Measurements from ENCODE around the gene SIAH1. TPM values are rescaled to one million over a fixed set of nuclear protein-coding genes. Genes with fewer than 3 reads are reported as not detected.

The SIAH1 gene
- polyA plus RNA-seq, 2 of the 4 experiments (the other 2 are of a cell fraction) = 13.3 to 28.5 TPM

DNA sequence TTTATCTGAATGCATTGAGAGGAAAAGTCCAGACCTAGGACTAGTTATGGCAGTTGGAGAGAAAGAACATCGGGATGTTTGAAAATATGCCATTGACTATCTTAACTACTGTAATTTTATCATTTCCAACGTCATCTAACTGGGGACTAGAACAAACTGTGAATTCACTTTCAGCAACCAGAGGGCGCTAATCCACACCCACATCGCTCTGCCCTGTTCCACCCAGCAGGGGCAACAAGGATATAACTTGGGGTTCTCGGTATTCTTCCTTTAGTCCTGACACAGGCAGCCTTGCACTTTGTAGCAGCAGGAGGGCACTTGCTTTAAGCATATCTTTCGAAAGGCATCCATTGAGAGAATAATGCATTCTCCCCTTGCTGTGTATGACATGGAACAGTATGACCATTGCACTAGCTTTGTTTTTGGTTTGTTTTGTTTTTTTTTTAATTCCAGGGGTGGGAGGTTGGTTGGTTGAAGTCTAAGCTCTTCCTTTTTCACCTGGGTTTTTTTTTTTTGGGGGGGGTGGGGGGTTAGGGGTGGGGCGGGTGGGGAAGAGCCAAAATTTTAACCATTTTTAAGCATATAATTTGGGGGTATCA lies 31.5 kb downstream of the SIAH1 start:
- 24% methylated on average over 7 of the region's 7 CpGs for WGBS (ENCODE audit: missing lambda C conversion rate)
- peak; percentile 78 to 81 for DNase-seq (ENCODE audit: low read depth in 1 of 2, low spot score in 1 of 2)
- TF ChIP-seq SMC3 (IDR thresholded peaks at IDR 0.05) (peak; percentile 87), BHLHE40 (IDR thresholded peaks at IDR 0.05; ENCODE audit: low read depth, low read length) (no peak), RAD21 (conservative IDR thresholded peaks at IDR 0.05 in 1 of 2, IDR thresholded peaks at IDR 0.05 in 1 of 2) (peak; percentile 79 to 82), KDM5A (IDR thresholded peaks at IDR 0.05) (no peak), GATA3 (IDR thresholded peaks at IDR 0.05; ENCODE audit: borderline replicate concordance) (no peak), CBX2 (IDR thresholded peaks at IDR 0.05; ENCODE audit: borderline replicate concordance, low read depth) (no peak), FOXS1 (CRISPR knock-in tag; IDR thresholded peaks at IDR 0.05) (no peak), POLR2AphosphoS2 (conservative IDR thresholded peaks at IDR 0.05; ENCODE audit: low read length) (0 out of 2 replicates have a peak, but pooled peaks have one; percentile 58)
- TF ChIP-seq, protein P1, sequence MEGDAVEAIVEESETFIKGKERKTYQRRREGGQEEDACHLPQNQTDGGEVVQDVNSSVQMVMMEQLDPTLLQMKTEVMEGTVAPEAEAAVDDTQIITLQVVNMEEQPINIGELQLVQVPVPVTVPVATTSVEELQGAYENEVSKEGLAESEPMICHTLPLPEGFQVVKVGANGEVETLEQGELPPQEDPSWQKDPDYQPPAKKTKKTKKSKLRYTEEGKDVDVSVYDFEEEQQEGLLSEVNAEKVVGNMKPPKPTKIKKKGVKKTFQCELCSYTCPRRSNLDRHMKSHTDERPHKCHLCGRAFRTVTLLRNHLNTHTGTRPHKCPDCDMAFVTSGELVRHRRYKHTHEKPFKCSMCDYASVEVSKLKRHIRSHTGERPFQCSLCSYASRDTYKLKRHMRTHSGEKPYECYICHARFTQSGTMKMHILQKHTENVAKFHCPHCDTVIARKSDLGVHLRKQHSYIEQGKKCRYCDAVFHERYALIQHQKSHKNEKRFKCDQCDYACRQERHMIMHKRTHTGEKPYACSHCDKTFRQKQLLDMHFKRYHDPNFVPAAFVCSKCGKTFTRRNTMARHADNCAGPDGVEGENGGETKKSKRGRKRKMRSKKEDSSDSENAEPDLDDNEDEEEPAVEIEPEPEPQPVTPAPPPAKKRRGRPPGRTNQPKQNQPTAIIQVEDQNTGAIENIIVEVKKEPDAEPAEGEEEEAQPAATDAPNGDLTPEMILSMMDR (IDR thresholded peaks at IDR 0.05) = peak; percentile 89
- Histone ChIP-seq H3K4me2 (no peak overlapping the region), H3K9me3 (no peaks in the 10 kb centered on the region), H3K27ac (no peak overlapping the region; a peak in 1 of 6 replicates), H3K4me3 (no peak overlapping the region), H3K4me1 (peaks cover 3% of the 10 kb centered on the region; the same call in 1 of the 3 replicates)
- ATAC-seq = peak; percentile 88 to 94
- FAIRE-seq = peak; percentile 23
- ChIA-PET POLR2A (interaction anchor here (1.5 kb wide), 1 partner anchor 12 kb away, joined by 15 read pairs; no protein-coding TSS in a partner anchor), CTCF (interaction anchor here (0.6 to 4.9 kb wide), 30 partner anchors 7 to 1212 kb away, joined by 3 to 27 read pairs (median 4); no protein-coding TSS in a partner anchor)

DNA sequence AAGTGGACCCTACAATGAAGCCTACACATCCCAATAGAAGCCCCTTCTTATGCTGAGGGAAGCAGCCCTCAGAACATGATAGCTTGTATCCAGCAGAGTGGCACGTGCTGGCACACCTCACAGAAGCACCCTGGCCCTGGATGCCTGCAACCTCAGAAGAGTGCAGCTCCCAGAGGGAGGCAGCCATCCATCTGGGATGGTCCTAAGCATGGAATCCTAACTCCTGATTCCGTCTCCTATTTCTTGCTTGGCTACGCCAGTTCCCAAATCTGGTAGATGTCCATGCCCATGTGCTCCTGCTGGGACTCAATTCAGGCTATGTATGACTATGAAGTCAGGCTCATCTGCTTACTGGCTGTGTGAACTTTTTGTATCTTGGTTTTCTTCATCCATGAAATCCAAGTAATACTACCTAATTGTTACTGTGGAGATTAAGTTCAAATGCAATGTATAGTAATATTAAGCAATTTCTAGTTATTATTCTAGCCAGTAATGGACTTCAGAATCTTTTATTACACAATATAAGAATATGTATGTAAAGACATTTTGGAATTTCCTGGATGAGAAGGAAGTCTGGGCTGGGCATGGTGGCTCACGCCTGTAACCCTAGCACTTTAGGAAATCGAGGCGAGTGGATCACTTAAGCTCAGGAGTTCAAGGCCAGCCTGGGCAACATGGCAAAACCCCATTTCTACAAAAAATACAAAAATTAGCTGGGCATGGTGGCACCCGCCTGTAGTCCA lies 32.4 kb downstream of the SIAH1 start:
- no peak for FAIRE-seq
- WGBS (ENCODE audit: missing lambda C conversion rate) = 85% methylated on average over 7 of the region's 7 CpGs
- CTCF ChIA-PET = interaction anchor here (0.6 to 4.9 kb wide), 21 partner anchors 8 to 273 kb away, joined by 3 to 26 read pairs (median 3); no protein-coding TSS in a partner anchor

More for the DNA sequence above, 32.4 kb downstream of the SIAH1 start:
- ATAC-seq (peak; percentile 13 to 16; a peak in 1 of 6 replicates), DNase-seq (ENCODE audit: low read depth in 1 of 2, low spot score in 1 of 2) (no peak)
- no peak overlapping the region for H3K4me2 ChIP-seq
- H3K4me3 ChIP-seq = no peak overlapping the region
- H3K9me3 ChIP-seq = no peaks in the 10 kb centered on the region
- TF ChIP-seq HOXA7 (CRISPR knock-in tag; IDR thresholded peaks at IDR 0.05) (no peak), ZFP36 (IDR thresholded peaks at IDR 0.05; ENCODE audit: borderline replicate concordance, partially characterized antibody) (no peak), FOSL2 (IDR thresholded peaks at IDR 0.05) (no peak), FOSL2 (CRISPR knock-in tag; IDR thresholded peaks at IDR 0.05) (no peak), PHF8 (IDR thresholded peaks at IDR 0.05; ENCODE audit: borderline replicate concordance, low read depth) (no peak), JUNB (IDR thresholded peaks at IDR 0.05) (no peak), MAFK (IDR thresholded peaks at IDR 0.05; ENCODE audit: partially characterized antibody) (no peak), ESRRA (IDR thresholded peaks at IDR 0.05; ENCODE audit: borderline replicate concordance, low read length) (no peak), ZNF302 (CRISPR knock-in tag; IDR thresholded peaks at IDR 0.05) (no peak), SMC3 (IDR thresholded peaks at IDR 0.05) (no peak), ZC3H11A (IDR thresholded peaks at IDR 0.05) (no peak), HEYL (CRISPR knock-in tag; IDR thresholded peaks at IDR 0.05) (no peak), RFX5 (IDR thresholded peaks at IDR 0.05) (no peak)
- TF ChIP-seq, protein P2, sequence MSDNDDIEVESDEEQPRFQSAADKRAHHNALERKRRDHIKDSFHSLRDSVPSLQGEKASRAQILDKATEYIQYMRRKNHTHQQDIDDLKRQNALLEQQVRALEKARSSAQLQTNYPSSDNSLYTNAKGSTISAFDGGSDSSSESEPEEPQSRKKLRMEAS (IDR thresholded peaks at IDR 0.05) = no peak
- TF ChIP-seq, protein P1 (IDR thresholded peaks at IDR 0.05) = no peak
- TF ChIP-seq, protein P3, sequence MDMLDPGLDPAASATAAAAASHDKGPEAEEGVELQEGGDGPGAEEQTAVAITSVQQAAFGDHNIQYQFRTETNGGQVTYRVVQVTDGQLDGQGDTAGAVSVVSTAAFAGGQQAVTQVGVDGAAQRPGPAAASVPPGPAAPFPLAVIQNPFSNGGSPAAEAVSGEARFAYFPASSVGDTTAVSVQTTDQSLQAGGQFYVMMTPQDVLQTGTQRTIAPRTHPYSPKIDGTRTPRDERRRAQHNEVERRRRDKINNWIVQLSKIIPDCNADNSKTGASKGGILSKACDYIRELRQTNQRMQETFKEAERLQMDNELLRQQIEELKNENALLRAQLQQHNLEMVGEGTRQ (IDR thresholded peaks at IDR 0.05) = no peak
- TF ChIP-seq, protein P4, sequence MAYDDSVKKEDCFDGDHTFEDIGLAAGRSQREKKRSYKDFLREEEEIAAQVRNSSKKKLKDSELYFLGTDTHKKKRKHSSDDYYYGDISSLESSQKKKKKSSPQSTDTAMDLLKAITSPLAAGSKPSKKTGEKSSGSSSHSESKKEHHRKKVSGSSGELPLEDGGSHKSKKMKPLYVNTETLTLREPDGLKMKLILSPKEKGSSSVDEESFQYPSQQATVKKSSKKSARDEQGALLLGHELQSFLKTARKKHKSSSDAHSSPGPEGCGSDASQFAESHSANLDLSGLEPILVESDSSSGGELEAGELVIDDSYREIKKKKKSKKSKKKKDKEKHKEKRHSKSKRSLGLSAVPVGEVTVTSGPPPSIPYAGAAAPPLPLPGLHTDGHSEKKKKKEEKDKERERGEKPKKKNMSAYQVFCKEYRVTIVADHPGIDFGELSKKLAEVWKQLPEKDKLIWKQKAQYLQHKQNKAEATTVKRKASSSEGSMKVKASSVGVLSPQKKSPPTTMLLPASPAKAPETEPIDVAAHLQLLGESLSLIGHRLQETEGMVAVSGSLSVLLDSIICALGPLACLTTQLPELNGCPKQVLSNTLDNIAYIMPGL (CRISPR knock-in tag; IDR thresholded peaks at IDR 0.05; ENCODE audit: borderline replicate concordance) = no peak
- TF ChIP-seq, protein P5, sequence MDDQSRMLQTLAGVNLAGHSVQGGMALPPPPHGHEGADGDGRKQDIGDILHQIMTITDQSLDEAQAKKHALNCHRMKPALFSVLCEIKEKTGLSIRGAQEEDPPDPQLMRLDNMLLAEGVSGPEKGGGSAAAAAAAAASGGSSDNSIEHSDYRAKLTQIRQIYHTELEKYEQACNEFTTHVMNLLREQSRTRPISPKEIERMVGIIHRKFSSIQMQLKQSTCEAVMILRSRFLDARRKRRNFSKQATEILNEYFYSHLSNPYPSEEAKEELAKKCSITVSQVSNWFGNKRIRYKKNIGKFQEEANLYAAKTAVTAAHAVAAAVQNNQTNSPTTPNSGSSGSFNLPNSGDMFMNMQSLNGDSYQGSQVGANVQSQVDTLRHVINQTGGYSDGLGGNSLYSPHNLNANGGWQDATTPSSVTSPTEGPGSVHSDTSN (IDR thresholded peaks at IDR 0.05) = no peak
- TF ChIP-seq, protein P6, sequence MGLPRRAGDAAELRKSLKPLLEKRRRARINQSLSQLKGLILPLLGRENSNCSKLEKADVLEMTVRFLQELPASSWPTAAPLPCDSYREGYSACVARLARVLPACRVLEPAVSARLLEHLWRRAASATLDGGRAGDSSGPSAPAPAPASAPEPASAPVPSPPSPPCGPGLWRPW (IDR thresholded peaks at IDR 0.05) = no peak
- H3K4me1 ChIP-seq = peaks cover 3% of the 10 kb centered on the region; the same call in 1 of the 3 replicates
- POLR2A ChIA-PET = no interaction called here
- H3K27ac ChIP-seq = no peak overlapping the region; a peak in 1 of 6 replicates

All from A549 (cell line).